ENCODE results near the gene PNKP. TPM values are rescaled to one million over a fixed set of nuclear protein-coding genes. Genes with fewer than 3 reads are reported as not detected.
A peak's percentile ranks its signal among the peaks of the same experiment; 100 is the strongest.

PNKP gene
- total and polyA plus RNA-seq, 9 of the 15 experiments (the other 6 are each of a cell fraction or from before 2014, with no cell fraction given): 2.8 to 85.4 (median 25.3) TPM

DNA sequence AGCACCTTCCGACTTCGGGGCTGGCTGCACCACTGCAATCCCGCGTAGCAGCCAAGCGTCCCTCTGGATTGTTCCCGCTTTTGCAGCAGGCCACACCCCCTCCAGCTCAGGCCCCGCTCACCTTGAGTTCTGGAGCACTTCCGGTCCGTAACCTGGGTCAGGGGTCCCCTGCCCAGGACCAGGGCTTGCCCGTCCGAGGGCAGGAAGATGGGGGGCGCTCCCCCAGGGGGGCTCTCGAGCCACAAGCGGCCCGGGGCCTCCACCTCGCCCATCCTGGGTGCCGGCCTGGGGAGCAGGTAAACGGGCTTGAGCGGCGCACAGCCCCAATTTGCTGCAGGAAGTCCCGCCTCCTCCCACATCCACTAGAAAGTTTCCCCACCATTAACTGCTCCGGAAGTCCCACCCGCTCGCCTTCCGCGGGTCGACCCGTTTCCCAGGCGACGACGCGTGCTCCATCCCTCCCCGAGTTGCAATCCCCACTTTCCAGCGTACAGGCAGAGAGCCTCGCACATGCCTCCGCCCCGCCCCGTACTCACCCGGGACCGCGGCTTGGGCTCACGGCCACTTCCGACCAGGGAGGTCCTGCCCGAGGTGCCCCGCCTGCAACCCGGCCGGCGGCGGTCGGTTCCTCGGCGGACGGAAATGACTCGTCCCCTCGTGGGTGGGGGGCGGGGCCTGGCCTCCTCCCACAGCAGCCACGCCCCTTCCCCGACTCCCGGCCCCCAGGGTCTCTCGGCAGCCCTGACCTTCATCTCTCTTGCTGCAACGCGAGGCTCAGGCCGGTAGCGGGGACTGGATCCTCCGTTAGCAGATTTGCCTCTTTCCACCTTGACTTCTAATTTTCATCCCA is at the start of gene PNKP (continued):
- TF ChIP-seq RBM34 (IDR thresholded peaks at IDR 0.05; ENCODE audit: borderline replicate concordance, insufficient read depth, low read length): no peak
- peak; percentile 84 for TF ChIP-seq HMGN3 (IDR thresholded peaks at IDR 0.05; ENCODE audit: borderline replicate concordance, extremely low read depth, insufficient read length, low read depth, low read length)
- TF ChIP-seq, protein P1, sequence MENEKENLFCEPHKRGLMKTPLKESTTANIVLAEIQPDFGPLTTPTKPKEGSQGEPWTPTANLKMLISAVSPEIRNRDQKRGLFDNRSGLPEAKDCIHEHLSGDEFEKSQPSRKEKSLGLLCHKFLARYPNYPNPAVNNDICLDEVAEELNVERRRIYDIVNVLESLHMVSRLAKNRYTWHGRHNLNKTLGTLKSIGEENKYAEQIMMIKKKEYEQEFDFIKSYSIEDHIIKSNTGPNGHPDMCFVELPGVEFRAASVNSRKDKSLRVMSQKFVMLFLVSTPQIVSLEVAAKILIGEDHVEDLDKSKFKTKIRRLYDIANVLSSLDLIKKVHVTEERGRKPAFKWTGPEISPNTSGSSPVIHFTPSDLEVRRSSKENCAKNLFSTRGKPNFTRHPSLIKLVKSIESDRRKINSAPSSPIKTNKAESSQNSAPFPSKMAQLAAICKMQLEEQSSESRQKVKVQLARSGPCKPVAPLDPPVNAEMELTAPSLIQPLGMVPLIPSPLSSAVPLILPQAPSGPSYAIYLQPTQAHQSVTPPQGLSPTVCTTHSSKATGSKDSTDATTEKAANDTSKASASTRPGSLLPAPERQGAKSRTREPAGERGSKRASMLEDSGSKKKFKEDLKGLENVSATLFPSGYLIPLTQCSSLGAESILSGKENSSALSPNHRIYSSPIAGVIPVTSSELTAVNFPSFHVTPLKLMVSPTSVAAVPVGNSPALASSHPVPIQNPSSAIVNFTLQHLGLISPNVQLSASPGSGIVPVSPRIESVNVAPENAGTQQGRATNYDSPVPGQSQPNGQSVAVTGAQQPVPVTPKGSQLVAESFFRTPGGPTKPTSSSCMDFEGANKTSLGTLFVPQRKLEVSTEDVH (IDR thresholded peaks at IDR 0.05; ENCODE audit: low read depth, partially characterized antibody): peak; percentile 84
- TF ChIP-seq ETV5 (CRISPR knock-in tag; IDR thresholded peaks at IDR 0.05; ENCODE audit: low read depth): peak; percentile 89
- 0 out of 2 replicates have a peak, but pooled peaks have one; percentile 48 for TF ChIP-seq PTBP1 (IDR thresholded peaks at IDR 0.05; ENCODE audit: low read depth, low read length)
- TF ChIP-seq MTA3 (IDR thresholded peaks at IDR 0.05; ENCODE audit: borderline replicate concordance): peak; percentile 76; the same call in 1 of the 2 replicates
- peak in 1 of 2 experiments; percentile 87; a peak in 2 of 4 replicates for TF ChIP-seq TRIM24 (IDR thresholded peaks at IDR 0.05)
- peak in 1 of 3 experiments; percentile 58 for TF ChIP-seq YY1 (IDR thresholded peaks at IDR 0.05; ENCODE audit: borderline replicate concordance in 1 of 3, control insufficient read depth in 1 of 3, extremely low read depth in 1 of 3, insufficient read depth in 3 of 3, insufficient read length in 1 of 3, insufficient replicate concordance in 2 of 3, low read depth in 1 of 3, low read length in 2 of 3)
- TF ChIP-seq POLR2A (conservative IDR thresholded peaks at IDR 0.05): peak; percentile 93
- TF ChIP-seq ETS2 (tag; IDR thresholded peaks at IDR 0.05; ENCODE audit: borderline replicate concordance, poor library complexity, severe bottlenecking): no peak
- TF ChIP-seq PHF8 (IDR thresholded peaks at IDR 0.05; ENCODE audit: borderline replicate concordance, low read length): peak; percentile 87; the same call in 1 of the 2 replicates
- no peak for TF ChIP-seq XRCC4 (IDR thresholded peaks at IDR 0.05; ENCODE audit: extremely low read depth, insufficient read depth, insufficient read length)
- no peak for TF ChIP-seq NFIX (CRISPR knock-in tag; IDR thresholded peaks at IDR 0.05; ENCODE audit: low read depth)
